ENCODE results near the gene TECPR1.
"Not testable (repeated sequence)": the region's sequence is repeated elsewhere in the genome, so short reads cannot be mapped to it uniquely, and the experiment has no call there.

The TECPR1 gene

GRCh38 chr7:98228801-98229200 lies 23.2 kb downstream of the TECPR1 start:
- no peak for DNase-seq (ENCODE audit: low read depth in 2 of 2)

DNA sequence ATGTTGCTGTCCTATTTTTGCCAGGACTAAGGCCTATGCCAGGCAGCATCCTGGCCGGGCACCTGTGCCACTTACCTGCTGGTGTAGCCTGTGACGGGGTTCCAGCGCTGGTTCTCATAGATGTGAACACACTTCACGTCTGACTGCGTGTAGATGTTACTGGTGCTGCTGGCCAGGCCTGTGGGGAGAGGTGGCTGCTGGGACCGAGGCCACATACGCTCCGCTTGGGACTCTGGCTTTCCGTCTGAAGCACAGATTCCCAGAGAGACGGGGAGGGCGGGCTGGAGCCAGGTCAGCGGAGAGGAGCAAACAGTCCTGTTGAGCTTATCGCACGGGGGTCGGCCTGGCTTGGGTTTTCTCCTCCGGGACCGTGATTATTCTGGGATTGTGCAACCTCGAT lies 24.1 kb downstream of the TECPR1 start:
- DNase-seq (ENCODE audit: low read depth in 2 of 2) = no peak

GRCh38 chr7:98225913-98226614 lies 26.0 kb downstream of the TECPR1 start:
- no peak for DNase-seq (ENCODE audit: low read depth in 2 of 2)

- no peak for DNase-seq (ENCODE audit: low read depth in 2 of 2)
Observed at GRCh38 chr7:98224701-98225181, 27.3 kb downstream of the TECPR1 start.

DNA sequence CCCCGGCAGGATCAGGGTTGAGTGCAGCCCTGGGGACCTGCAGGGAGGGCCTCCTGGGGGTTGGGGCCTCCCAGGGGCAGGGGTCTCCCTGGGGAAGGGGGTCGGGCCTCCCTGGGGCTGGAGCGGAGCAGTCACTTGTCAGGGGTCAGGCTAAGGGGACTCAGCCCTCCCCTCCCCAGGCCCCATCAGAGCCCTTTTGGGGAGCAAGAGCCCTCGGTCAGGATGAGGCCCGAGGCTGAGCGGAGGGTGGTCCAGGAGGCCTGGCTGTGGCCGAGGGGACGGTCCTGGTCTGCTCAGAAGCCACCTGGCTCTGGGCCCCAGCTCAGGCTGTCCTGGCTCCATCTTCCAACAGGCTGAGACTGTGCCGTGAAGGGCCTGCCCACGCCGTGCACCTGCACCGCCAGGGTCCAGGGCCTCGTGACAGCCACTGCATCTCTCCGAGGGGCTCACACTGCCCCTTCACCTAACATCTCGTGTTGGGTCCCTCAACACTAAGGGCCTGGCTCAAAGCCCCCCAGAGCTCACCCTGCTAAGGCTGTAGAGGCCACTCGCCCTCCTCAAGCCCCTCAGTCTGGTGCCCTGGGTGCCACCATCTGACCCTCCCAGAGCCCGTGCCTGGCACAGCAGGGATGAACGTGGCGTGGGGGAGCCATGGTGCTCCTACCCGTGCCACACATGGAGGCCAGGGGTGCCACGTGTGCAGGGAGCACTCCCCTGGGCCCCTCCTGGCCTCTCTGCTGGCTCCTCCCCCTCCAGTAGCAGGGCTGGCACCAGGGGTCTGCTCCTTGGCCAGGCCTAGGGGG lies 27.9 kb downstream of the TECPR1 start:
- no peak for DNase-seq (ENCODE audit: low read depth in 2 of 2)

DNA sequence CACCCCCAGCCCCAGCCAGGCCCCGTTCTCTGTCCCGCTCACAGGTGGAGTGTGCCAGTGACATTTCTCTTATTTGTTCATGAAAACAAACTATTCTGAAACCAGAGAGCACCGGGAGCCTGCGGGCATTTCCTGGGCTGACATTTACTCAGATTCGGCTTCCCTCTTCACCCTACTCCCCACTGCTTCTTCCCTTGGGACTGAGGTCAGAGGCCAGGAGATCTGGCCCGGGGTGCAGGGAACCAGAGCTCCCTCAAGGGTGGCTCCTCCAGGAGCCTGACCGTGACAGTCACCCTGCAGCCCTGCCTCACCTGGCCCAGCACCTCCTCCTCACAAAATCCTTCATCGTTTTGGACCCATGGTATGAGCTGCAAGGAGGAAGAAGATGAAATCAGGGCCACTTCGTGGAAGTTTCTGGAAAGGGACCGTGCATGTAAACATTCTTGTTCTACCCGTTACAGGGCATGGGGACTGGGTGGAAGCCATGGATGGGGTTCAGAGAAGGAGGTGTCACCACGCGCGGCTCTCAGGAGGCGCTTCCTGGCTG lies 28.6 kb downstream of the TECPR1 start:
- DNase-seq (ENCODE audit: low read depth in 2 of 2) = no peak

- no peak for DNase-seq (ENCODE audit: low read depth in 2 of 2)
Observed at GRCh38 chr7:98222533-98223195, 29.4 kb downstream of the TECPR1 start.

DNA sequence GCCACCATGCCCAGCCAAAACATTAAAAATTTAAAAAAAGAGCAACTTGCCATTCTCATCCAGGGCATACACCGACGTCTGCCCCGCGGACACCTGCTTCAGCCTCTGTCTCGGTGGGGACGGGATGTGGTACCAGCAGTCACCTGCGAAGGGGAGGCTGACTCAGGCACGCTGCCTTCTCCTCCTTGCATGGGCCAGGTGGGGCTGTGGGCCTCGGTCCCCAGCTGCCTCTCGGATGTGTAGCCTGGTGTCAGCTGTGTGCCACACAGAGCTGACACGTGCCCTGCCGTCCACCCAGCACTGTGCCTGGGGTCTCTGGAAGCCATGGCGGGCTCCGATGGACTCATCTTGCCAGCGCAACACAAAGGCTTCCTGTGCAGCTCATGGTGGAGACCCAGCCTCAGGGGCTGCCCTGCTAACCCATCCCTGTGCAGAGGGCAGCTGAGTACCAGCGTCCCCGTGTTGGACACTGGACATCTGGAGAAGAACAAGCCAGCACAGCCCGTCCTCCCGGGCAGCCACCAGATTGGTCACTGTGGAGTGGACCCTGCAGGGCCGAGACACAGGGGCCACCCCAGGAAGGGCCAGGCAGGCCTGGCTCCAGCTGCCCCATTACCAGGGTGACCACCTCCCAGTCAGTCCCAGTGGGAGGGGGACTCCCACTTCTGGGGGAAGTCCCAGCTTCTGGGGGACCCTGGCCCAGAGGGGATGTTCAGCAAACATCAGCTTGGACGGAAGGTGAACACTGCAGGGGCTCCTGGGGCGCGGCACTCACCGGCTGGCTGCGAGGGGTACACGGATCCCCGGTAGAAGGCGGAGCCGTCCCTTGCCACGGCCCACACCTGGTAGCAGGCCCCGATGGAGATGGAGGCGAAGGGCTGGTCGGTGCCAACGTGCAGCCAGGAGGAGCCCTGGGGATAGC lies 30.2 kb downstream of the TECPR1 start:
- DNase-seq (ENCODE audit: low read depth in 2 of 2) = no peak

- DNase-seq (ENCODE audit: low read depth in 2 of 2) = not testable (repeated sequence)
Observed at GRCh38 chr7:98219382-98219781, 32.6 kb downstream of the TECPR1 start.

GRCh38 chr7:98217623-98218582 lies 34.1 kb downstream of the TECPR1 start:
- DNase-seq (ENCODE audit: low read depth in 2 of 2) = no peak

- DNase-seq (ENCODE audit: low read depth in 2 of 2) = no peak
Observed at GRCh38 chr7:98216941-98217622, 35.0 kb downstream of the TECPR1 start.

DNA sequence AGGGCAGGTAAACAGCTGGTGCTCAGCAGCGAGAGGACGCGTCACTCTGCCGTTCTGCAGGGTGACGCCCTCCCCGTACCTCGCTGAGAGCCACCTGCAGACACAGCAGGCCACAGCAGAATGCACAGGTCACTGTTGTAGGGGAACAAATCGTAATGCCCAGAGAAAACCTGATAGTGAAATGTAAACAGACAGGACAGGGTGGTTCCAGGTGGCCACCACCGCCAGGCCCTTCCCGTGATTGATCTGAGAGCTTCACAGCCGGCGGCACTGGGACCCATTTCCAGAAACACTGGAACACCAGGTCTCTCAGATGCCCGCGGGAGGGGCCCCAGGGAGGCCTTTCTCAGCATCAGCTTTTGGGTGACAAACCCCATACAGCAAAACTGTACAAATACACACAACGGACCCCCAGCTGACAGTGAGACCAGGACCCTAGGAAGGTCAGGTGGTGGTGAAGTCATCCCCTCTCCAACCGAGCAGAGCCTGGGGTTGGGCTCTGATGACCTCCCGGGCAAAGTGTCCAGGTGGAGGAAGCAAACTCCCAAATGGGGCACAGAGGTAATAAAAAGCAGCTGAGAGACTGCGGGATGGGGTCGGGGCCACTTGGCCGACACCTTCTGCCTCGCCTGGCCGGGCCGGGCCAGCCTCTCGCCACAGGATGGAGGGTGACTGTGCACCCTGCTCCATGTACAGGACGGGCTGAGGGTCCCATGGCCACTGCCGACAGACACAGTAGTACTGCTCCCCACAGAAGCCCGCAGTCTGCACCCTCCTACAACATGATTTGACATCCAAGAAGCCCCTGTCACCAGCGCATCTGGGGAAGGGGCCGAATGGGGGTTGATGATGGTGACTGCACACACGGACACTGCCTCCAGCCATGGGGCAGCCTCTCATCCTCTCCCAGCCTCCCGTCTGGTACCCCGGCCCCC lies 36.2 kb downstream of the TECPR1 start:
- DNase-seq (ENCODE audit: low read depth in 2 of 2) = no peak

DNA sequence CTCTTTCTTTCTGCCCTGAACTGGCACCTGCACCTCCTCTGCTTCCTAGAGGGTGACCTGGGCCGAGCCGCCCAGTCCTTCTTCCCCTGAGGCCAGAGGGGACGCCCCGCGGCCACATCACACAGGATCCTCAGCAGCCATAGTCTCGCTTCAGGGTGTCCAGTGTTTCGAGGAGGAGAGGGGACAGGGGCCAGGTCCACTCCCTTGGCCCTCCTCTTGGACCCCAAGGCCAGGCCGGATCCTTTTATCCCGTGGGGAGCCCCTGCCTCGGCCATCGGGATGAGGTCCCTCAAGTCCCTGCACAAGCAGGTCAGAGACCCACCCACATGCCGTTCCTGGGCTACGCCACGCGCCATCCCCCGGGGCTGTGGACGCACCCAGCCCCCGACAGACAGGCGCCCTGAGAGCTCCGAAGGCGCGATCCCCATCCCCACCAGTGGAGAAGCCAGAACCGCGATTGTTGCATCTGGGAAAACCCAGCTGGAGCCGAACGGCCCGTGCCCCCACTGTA lies 37.2 kb downstream of the TECPR1 start:
- no peak for DNase-seq (ENCODE audit: low read depth in 2 of 2)

GRCh38 chr7:98213888-98214810 lies 37.9 kb downstream of the TECPR1 start:
- no peak for DNase-seq (ENCODE audit: low read depth in 2 of 2)

DNA sequence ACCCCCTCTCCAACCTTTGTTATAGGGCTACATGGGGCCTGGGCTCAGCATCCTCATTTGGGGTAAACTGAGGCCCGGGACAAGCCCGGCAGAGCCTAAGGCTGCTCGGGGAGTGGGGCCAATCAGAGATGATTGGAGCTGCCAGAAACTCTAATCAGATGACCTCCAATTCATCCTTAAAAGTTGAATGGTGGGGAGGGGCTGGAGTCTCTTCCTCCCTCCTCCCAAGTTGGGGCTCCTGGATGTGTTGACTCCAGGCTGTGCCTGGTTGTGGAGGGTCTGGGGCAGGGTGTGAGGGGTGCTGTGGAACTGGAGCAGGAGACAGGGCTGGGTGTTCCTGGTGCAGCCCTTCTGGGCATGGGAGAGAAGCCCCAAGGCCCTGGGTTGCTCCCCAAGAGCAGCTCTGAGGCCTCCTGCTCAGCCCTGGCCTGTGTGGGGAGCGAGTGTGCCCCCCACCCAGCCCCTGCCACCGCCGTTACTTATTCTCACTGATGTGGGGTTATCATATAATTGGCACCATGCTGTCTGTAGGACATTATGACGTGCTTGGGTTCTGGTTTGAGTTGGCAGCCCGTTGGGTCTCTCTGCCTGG lies 38.6 kb downstream of the TECPR1 start:
- DNase-seq (ENCODE audit: low read depth in 2 of 2) = no peak

GRCh38 chr7:98212532-98213041 lies 39.4 kb downstream of the TECPR1 start:
- no peak for DNase-seq (ENCODE audit: low read depth in 2 of 2)
